Keratinocyte (primary cell): ENCODE measurements around the gene MAPK12. TPM values are rescaled to one million over a fixed set of nuclear protein-coding genes. Genes with fewer than 3 reads are reported as not detected.
A peak's percentile ranks its signal among the peaks of the same experiment; 100 is the strongest.

Source experiments
- DNase-seq: peaks from one replicate; pipeline ENCODE4 v3.0.0-alpha.2; 2011; ENCODE audit warnings: low read depth, missing footprints, low spot score
- FAIRE-seq: peaks from 2 replicates; lab custom pipeline; 2011; peaks lifted over from hg19 to GRCh38; lab: Jason Lieb, UNC
- H2AFZ ChIP-seq: 2 replicates; pipeline ENCODE4 v1.6.0; 2012; ENCODE audit warnings: low read length, control low read depth, inconsistent platforms; ENCODE audit not compliant: control insufficient read depth
- H3K27ac ChIP-seq: 2 replicates; pipeline ENCODE4 v1.5.1; 2011; ENCODE audit warnings: low read length; ENCODE audit not compliant: control insufficient read depth, insufficient read depth
- H3K27me3 ChIP-seq: 3 replicates; pipeline ENCODE4 v1.6.0; 2011; ENCODE audit warnings: low read length; ENCODE audit not compliant: control insufficient read depth, insufficient read depth; ENCODE audit errors: extremely low read depth
- H3K36me3 ChIP-seq, 2 experiments: 2 replicates in 1 of 2; 3 replicates in 1 of 2; pipeline ENCODE4 v1.5.1; 2011; ENCODE audit warnings: low read length in 2 of 2, mild to moderate bottlenecking in 1 of 2; ENCODE audit not compliant: control insufficient read depth in 2 of 2, insufficient read depth in 2 of 2; ENCODE audit errors: extremely low read depth in 1 of 2
- H3K4me1 ChIP-seq: 3 replicates; pipeline ENCODE4 v1.5.1; 2011; ENCODE audit warnings: low read length; ENCODE audit not compliant: control insufficient read depth, insufficient read depth; ENCODE audit errors: extremely low read depth
- H3K4me2 ChIP-seq: 3 replicates; pipeline ENCODE4 v1.6.0; 2011; ENCODE audit warnings: low read depth, low read length; ENCODE audit not compliant: control insufficient read depth, insufficient read depth; ENCODE audit errors: extremely low read depth
- H3K4me3 ChIP-seq, 3 experiments: fragments of 200-600 bp in 1 of 3; sonication (generic) in 1 of 3; 2 replicates in 2 of 3; 3 replicates in 1 of 3; pipeline ENCODE4 v1.5.1; 2011 to 2016; ENCODE audit warnings: low read length in 3 of 3, mild to moderate bottlenecking in 3 of 3, control low read depth in 2 of 3, inconsistent platforms in 1 of 3, low read depth in 1 of 3, mixed read lengths in 1 of 3, mixed run types in 1 of 3, moderate library complexity in 1 of 3; ENCODE audit not compliant: control insufficient read depth in 2 of 3, insufficient read depth in 2 of 3; ENCODE audit errors: extremely low read depth in 1 of 3
- H3K79me2 ChIP-seq: 2 replicates; pipeline ENCODE4 v1.6.0; 2012; ENCODE audit warnings: low read length; ENCODE audit not compliant: control insufficient read depth, insufficient read depth
- H3K9ac ChIP-seq: 3 replicates; pipeline ENCODE4 v1.6.0; 2011; ENCODE audit warnings: low read length; ENCODE audit not compliant: control insufficient read depth, insufficient read depth; ENCODE audit errors: extremely low read depth
- H3K9me1 ChIP-seq: 3 replicates; pipeline ENCODE4 v1.6.0; 2011; ENCODE audit warnings: low read length; ENCODE audit not compliant: control insufficient read depth, insufficient read depth; ENCODE audit errors: extremely low read depth
- H3K9me3 ChIP-seq: 2 replicates; pipeline ENCODE4 v1.5.1; 2012; ENCODE audit warnings: low read depth, low read length; ENCODE audit not compliant: control insufficient read depth
- H4K20me1 ChIP-seq: 3 replicates; pipeline ENCODE4 v1.6.0; 2011; ENCODE audit warnings: low read length; ENCODE audit not compliant: control insufficient read depth, insufficient read depth; ENCODE audit errors: extremely low read depth
- EZH2 ChIP-seq: IDR thresholded peaks from one replicate; pipeline ENCODE4 v1.6.1; 2012; ENCODE audit warnings: inconsistent platforms, mild to moderate bottlenecking, low read length, moderate library complexity
- dilution Hi-C: fragments of 300-500 bp; cut with MboI; formaldehyde crosslinking; loops from one replicate; pipeline ENCODE4 v1.7.0; 2020; ENCODE audit warnings: low sequenced_read_pairs; ENCODE audit not compliant: extremely low pct_ligation_motif_present
- polyA plus RNA-seq, 5 experiments: library from polyadenylated mRNA; depleted of rRNA in 3 of 5; stranded (reverse) in 3 of 5; stranded (forward) in 1 of 5; unstranded in 1 of 5; fragments of >200 nt; gene quantifications; 1 replicate in 1 of 5; 2 replicates in 3 of 5; 3 replicates in 1 of 5; pipeline versions ENCODE4 v1.2.1 to v1.2.3, GENCODE V29; 2011 to 2012; ENCODE audit warnings: missing spikeins in 2 of 5, low read depth in 1 of 5, low replicate concordance in 1 of 5
- TF ChIP-seq, protein P1 (sequence below), 3 experiments: IDR thresholded peaks in 1 of 3; conservative IDR thresholded peaks in 1 of 3; optimal IDR thresholded peaks in 1 of 3; 2 replicates in 2 of 3; 3 replicates in 1 of 3; pipeline versions ENCODE3 to v1.5.1; 2011; ENCODE audit warnings: low read length in 3 of 3, mild to moderate bottlenecking in 3 of 3, moderate library complexity in 2 of 3, control low read depth in 1 of 3, inconsistent platforms in 1 of 3; ENCODE audit not compliant: insufficient read depth in 2 of 3; ENCODE audit errors: extremely low read depth in 1 of 3

The MAPK12 gene
- polyA plus RNA-seq, 1 donor (not counting 4 experiments of a cell fraction or from before 2014, with no cell fraction given), result 10.1 TPM

DNA sequence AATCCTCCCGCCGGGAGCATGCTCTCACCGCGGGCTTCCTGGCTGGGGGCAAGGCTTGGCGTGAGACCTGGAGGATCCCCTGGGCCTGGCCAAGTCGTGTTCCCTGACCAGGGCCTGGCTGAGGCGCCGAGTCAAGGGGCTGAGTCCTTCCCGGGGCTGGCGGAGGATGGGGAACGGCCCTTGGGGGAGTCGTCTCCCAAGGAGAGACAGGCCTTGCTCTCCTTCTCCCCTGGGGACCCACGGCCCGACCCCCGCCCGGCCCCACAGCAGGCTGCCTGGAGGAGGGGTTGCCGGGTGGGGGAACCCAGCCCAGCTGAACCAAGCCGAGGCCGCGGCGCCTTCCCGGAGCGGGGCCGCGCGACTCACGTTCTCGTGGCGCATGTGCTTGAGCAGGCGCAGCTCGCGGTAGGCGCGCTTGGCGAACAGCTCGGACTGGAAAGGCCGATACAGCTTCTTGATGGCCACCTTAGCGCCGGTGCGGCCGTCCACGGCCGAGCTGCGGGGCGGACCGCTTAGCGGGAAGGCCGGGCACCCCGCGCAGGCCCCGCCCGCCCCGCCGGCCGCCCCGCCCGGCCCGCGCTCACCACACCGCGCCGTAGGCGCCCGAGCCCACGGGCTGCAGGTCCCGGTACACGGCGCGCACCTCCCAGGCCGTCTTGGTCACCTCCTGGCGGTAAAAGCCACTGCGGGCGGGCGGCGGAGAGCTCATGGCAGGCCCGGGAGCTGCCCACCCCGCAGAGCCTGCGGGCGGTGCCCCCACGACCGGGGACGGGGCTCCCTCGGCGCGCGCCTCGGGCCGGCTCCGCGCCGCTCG is 475 bp downstream of the MAPK12 start:
- no peak for TF ChIP-seq EZH2
- TF ChIP-seq, protein P1, sequence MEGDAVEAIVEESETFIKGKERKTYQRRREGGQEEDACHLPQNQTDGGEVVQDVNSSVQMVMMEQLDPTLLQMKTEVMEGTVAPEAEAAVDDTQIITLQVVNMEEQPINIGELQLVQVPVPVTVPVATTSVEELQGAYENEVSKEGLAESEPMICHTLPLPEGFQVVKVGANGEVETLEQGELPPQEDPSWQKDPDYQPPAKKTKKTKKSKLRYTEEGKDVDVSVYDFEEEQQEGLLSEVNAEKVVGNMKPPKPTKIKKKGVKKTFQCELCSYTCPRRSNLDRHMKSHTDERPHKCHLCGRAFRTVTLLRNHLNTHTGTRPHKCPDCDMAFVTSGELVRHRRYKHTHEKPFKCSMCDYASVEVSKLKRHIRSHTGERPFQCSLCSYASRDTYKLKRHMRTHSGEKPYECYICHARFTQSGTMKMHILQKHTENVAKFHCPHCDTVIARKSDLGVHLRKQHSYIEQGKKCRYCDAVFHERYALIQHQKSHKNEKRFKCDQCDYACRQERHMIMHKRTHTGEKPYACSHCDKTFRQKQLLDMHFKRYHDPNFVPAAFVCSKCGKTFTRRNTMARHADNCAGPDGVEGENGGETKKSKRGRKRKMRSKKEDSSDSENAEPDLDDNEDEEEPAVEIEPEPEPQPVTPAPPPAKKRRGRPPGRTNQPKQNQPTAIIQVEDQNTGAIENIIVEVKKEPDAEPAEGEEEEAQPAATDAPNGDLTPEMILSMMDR (optimal IDR thresholded peaks at IDR 0.05 in 1 of 3, IDR thresholded peaks at IDR 0.05 in 1 of 3, conservative IDR thresholded peaks at IDR 0.05 in 1 of 3; ENCODE audit: extremely low read depth in 1 of 3, insufficient read depth in 2 of 3, low read length in 3 of 3), result no peak
- dilution Hi-C loops, result no loop called here
- DNase-seq (no peak), FAIRE-seq (no peak)
- H3K79me2 ChIP-seq, result no peaks in the 10 kb centered on the region
- H3K9me3 ChIP-seq, result no peaks in the 10 kb centered on the region
- H3K27ac ChIP-seq, result no peak overlapping the region
- H3K9me1 ChIP-seq, result no peaks in the 10 kb centered on the region
- peak overlapping the region; percentile 29 to 57 (median 42) for H3K4me3 ChIP-seq
- peak overlapping the region; percentile 62 for H3K9ac ChIP-seq
- H3K4me1 ChIP-seq, result peaks cover 14% of the 10 kb centered on the region
- peak overlapping the region; percentile 53 for H2AFZ ChIP-seq
- peaks cover 0 to 2% of the 10 kb centered on the region in 2 experiments for H3K36me3 ChIP-seq
- H4K20me1 ChIP-seq, result no peaks in the 10 kb centered on the region
- H3K4me2 ChIP-seq, result peak overlapping the region; percentile 63
- H3K27me3 ChIP-seq, result no peaks in the 10 kb centered on the region

DNA sequence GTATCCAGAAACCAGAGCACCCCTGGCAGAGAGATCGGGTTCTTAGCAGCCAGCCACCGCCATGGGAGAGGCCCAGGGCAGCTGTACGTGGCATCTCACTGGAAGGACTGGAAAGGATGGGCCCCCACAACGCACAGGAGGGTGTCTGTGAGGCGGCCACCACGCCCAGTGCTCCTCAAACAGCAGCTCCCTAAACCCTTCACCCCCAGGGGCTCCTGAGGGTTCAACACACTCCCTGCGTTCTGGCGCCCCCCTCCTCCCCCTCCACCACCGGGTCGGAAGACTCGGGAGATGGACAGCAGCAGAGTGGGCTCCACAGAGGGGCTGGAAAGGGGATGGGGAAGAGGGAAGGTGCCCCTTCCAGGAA is 1.1 kb downstream of the MAPK12 start:
- Histone ChIP-seq H3K27me3 (no peaks in the 10 kb centered on the region), H3K27ac (no peak overlapping the region), H3K4me1 (peaks cover 14% of the 10 kb centered on the region), H3K79me2 (no peaks in the 10 kb centered on the region), H3K4me2 (peak overlapping the region; percentile 63), H3K36me3 (peaks cover 0 to 2% of the 10 kb centered on the region in 2 experiments), H2AFZ (peak overlapping the region; percentile 40), H3K9me3 (no peaks in the 10 kb centered on the region), H3K9ac (peak overlapping the region; percentile 62), H3K9me1 (no peaks in the 10 kb centered on the region), H3K4me3 (peak overlapping the region; percentile 29 to 57 (median 42)), H4K20me1 (no peaks in the 10 kb centered on the region)
- dilution Hi-C loops, result no loop called here
- DNase-seq (no peak), FAIRE-seq (no peak)
- no peak for TF ChIP-seq EZH2
- TF ChIP-seq, protein P1 (optimal IDR thresholded peaks at IDR 0.05 in 1 of 3, IDR thresholded peaks at IDR 0.05 in 1 of 3, conservative IDR thresholded peaks at IDR 0.05 in 1 of 3; ENCODE audit: extremely low read depth in 1 of 3, insufficient read depth in 2 of 3, low read length in 3 of 3), result no peak
